ENCODE measurements around the gene CDC34. TPM values are rescaled to one million over a fixed set of nuclear protein-coding genes. Genes with fewer than 3 reads are reported as not detected.

Gene CDC34
- total RNA-seq, 1 donor from 2014 or later = 42.5 TPM

DNA sequence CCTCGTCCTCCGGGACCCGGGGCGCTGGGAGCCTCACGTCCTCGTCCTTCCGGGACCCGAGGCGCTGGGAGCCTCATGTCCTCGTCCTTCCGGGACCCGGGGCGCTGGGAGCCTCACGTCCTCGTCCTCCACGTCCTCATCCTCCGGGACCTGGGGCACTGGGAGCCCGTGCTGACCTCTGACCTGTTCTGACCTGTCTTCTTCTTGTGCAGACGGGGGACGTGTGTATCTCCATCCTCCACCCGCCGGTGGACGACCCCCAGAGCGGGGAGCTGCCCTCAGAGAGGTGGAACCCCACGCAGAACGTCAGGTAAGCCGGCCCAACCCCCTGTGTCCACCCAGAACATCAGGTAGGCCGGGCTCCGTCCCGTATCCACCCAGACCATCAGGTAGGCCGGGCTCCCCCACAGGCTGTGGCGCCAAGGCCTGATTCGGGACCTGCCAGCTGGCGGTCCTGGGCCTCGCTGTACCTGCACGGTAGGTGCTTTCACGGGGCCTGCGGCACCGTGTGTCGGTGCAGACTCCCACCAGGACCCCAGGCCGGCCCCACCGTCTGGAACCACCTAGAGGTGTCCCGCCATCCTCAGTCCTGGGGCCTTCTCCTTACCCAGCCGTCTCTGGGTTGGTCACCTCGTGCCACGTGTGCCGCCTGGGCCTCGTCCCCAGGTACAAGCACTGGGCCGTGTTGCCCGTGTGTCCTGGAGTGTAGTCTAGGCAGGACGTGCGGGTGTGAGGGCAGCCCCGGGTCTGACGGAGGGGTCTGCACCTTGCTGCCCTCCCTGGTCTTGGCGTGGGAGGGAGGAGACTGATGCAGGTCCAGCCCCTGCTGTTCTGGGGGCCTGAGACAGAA is 4.7 kb downstream of the CDC34 start:
- H2AFZ ChIP-seq (replicated peaks) = no peak overlapping the region
- Mint-ChIP-seq H3K27me3 (ENCODE audit: insufficient read depth, low read depth) (no peaks in the 10 kb centered on the region), H3K36me3 (peaks cover 8% of the 10 kb centered on the region), H3K4me1 (peaks cover 11% of the 10 kb centered on the region), H3K9me3 (no peaks in the 10 kb centered on the region), H3K27ac (no peak overlapping the region), H3K4me3 (no peak overlapping the region)
- H3K27me3 ChIP-seq = no peaks in the 10 kb centered on the region
- H4K20me1 ChIP-seq (ENCODE audit: low read depth) = peaks cover 63% of the 10 kb centered on the region
- H3K9me3 ChIP-seq (ENCODE audit: low read depth) = no peaks in the 10 kb centered on the region
- no peak overlapping the region for H3K4me3 ChIP-seq
- H3K9ac ChIP-seq = no peak overlapping the region
- peaks cover 8% of the 10 kb centered on the region for H3F3A ChIP-seq (ENCODE audit: low read depth)
- no peak overlapping the region for H3K27ac ChIP-seq
- H3K79me2 ChIP-seq (ENCODE audit: low read depth) = peaks cover 35% of the 10 kb centered on the region
- no peak for TF ChIP-seq EZH2phosphoT487 (IDR thresholded peaks at IDR 0.05)
- H3K4me1 ChIP-seq = peaks cover 8% of the 10 kb centered on the region
- no peaks in the 10 kb centered on the region for H3K36me3 ChIP-seq
- H3K4me2 ChIP-seq = no peak overlapping the region
- DNase-seq (ENCODE audit: low spot score) = no peak

- H3K9ac ChIP-seq = no peak overlapping the region
- no peak overlapping the region for H3K4me2 ChIP-seq
- peaks cover 8% of the 10 kb centered on the region for H3K4me1 ChIP-seq
- H3K36me3 Mint-ChIP-seq = peaks cover 8% of the 10 kb centered on the region
- H2AFZ ChIP-seq (replicated peaks) = no peak overlapping the region
- DNase-seq (ENCODE audit: low spot score) = no peak
- no peak overlapping the region for H3K27ac ChIP-seq
- no peaks in the 10 kb centered on the region for H3K27me3 ChIP-seq
- H3K4me3 Mint-ChIP-seq = no peak overlapping the region
- no peaks in the 10 kb centered on the region for H3K27me3 Mint-ChIP-seq (ENCODE audit: insufficient read depth, low read depth)
- no peaks in the 10 kb centered on the region for H3K9me3 Mint-ChIP-seq
- H4K20me1 ChIP-seq (ENCODE audit: low read depth) = peaks cover 62% of the 10 kb centered on the region
- H3K27ac Mint-ChIP-seq = no peak overlapping the region
- H3K9me3 ChIP-seq (ENCODE audit: low read depth) = no peaks in the 10 kb centered on the region
- no peak overlapping the region for H3K4me3 ChIP-seq
- peaks cover 11% of the 10 kb centered on the region for H3K4me1 Mint-ChIP-seq
- TF ChIP-seq CTCF (IDR thresholded peaks at IDR 0.05) (no peak), EZH2 (IDR thresholded peaks at IDR 0.05) (no peak), EZH2phosphoT487 (IDR thresholded peaks at IDR 0.05) (no peak)
- peaks cover 7% of the 10 kb centered on the region for H3F3A ChIP-seq (ENCODE audit: low read depth)
- no peaks in the 10 kb centered on the region for H3K36me3 ChIP-seq
- peaks cover 33% of the 10 kb centered on the region for H3K79me2 ChIP-seq (ENCODE audit: low read depth)
Measured at GRCh38 chr19:536881-537404, 5.4 kb downstream of the CDC34 start.

GRCh38 chr19:538641-539428 is 7.3 kb downstream of the CDC34 start:
- H3K9me3 ChIP-seq (ENCODE audit: low read depth) = no peaks in the 10 kb centered on the region
- Mint-ChIP-seq H3K4me3 (no peak overlapping the region), H3K4me1 (peaks cover 1% of the 10 kb centered on the region), H3K9me3 (no peaks in the 10 kb centered on the region), H3K27ac (no peak overlapping the region), H3K27me3 (ENCODE audit: insufficient read depth, low read depth) (peaks cover 2% of the 10 kb centered on the region), H3K36me3 (peaks cover 10% of the 10 kb centered on the region)
- H3K4me3 ChIP-seq = no peak overlapping the region
- H3K36me3 ChIP-seq = no peaks in the 10 kb centered on the region
- peaks cover 14% of the 10 kb centered on the region for H3K79me2 ChIP-seq (ENCODE audit: low read depth)
- H3F3A ChIP-seq (ENCODE audit: low read depth) = no peaks in the 10 kb centered on the region
- no peak overlapping the region for H3K27ac ChIP-seq
- TF ChIP-seq EZH2phosphoT487 (IDR thresholded peaks at IDR 0.05) = no peak
- no peak for TF ChIP-seq EZH2 (IDR thresholded peaks at IDR 0.05)
- TF ChIP-seq CTCF (IDR thresholded peaks at IDR 0.05) = no peak
- H3K27me3 ChIP-seq = no peaks in the 10 kb centered on the region
- peaks cover 43% of the 10 kb centered on the region for H4K20me1 ChIP-seq (ENCODE audit: low read depth)
- no peak overlapping the region for H3K9ac ChIP-seq
- H3K4me1 ChIP-seq = peaks cover under 1% of the 10 kb centered on the region
- H3K4me2 ChIP-seq = no peak overlapping the region
- DNase-seq (ENCODE audit: low spot score) = no peak
- H2AFZ ChIP-seq (replicated peaks) = no peak overlapping the region

Data from neural progenitor cell (in vitro differentiated cells).